ENCODE measurements around the gene RPTOR.

Gene RPTOR

GRCh38 chr17:80745183-80745582 lies 200.5 kb downstream of the RPTOR start:
- no peak overlapping the region for H3K4me3 ChIP-seq (ENCODE audit: low read depth, low read length)
- DNase-seq (ENCODE audit: low read depth) = no peak
- TF ChIP-seq CTCF (IDR thresholded peaks at IDR 0.05; ENCODE audit: low read depth, low read length, missing control alignments) = no peak
- in situ Hi-C loops (cut with HindIII; ENCODE audit: low sequenced_read_pairs) = no loop called here

GRCh38 chr17:80746262-80746935 lies 201.8 kb downstream of the RPTOR start:
- in situ Hi-C loops (cut with HindIII; ENCODE audit: low sequenced_read_pairs) = no loop called here
- no peak for DNase-seq (ENCODE audit: low read depth)
- TF ChIP-seq CTCF (IDR thresholded peaks at IDR 0.05; ENCODE audit: low read depth, low read length, missing control alignments) = no peak
- H3K4me3 ChIP-seq (ENCODE audit: low read depth, low read length) = no peak overlapping the region

- in situ Hi-C loops (cut with HindIII; ENCODE audit: low sequenced_read_pairs) = no loop called here
- TF ChIP-seq CTCF (IDR thresholded peaks at IDR 0.05; ENCODE audit: low read depth, low read length, missing control alignments) = no peak
- no peak overlapping the region for H3K4me3 ChIP-seq (ENCODE audit: low read depth, low read length)
- no peak for DNase-seq (ENCODE audit: low read depth)
These were observed 202.8 kb downstream of the RPTOR start for GRCh38 chr17:80747469-80747868.

GRCh38 chr17:80749611-80750010 lies 205.0 kb downstream of the RPTOR start:
- in situ Hi-C loops (cut with HindIII; ENCODE audit: low sequenced_read_pairs) = no loop called here
- no peak for DNase-seq (ENCODE audit: low read depth)
- TF ChIP-seq CTCF (IDR thresholded peaks at IDR 0.05; ENCODE audit: low read depth, low read length, missing control alignments) = no peak
- H3K4me3 ChIP-seq (ENCODE audit: low read depth, low read length) = no peak overlapping the region

- no peak for DNase-seq (ENCODE audit: low read depth)
- in situ Hi-C loops (cut with HindIII; ENCODE audit: low sequenced_read_pairs) = no loop called here
- H3K4me3 ChIP-seq (ENCODE audit: low read depth, low read length) = no peak overlapping the region
These were observed 205.6 kb downstream of the RPTOR start for GRCh38 chr17:80750263-80750662.

GRCh38 chr17:80751070-80751945 lies 206.7 kb downstream of the RPTOR start:
- H3K4me3 ChIP-seq (ENCODE audit: low read depth, low read length) = no peak overlapping the region
- in situ Hi-C loops (cut with HindIII; ENCODE audit: low sequenced_read_pairs) = no loop called here
- no peak for TF ChIP-seq CTCF (IDR thresholded peaks at IDR 0.05; ENCODE audit: low read depth, low read length, missing control alignments)
- DNase-seq (ENCODE audit: low read depth) = no peak

More at GRCh38 chr17:80750263-80750662, 205.6 kb downstream of the RPTOR start:
- TF ChIP-seq CTCF (IDR thresholded peaks at IDR 0.05; ENCODE audit: low read depth, low read length, missing control alignments) = no peak
